Kidney (tissue), 14 donors: ENCODE results near the gene RBMS1. TPM values are rescaled to one million over a fixed set of nuclear protein-coding genes. Genes with fewer than 3 reads are reported as not detected.
A peak's percentile ranks its signal among the peaks of the same experiment; 100 is the strongest.
"Not testable (repeated sequence)": the region's sequence is repeated elsewhere in the genome, so short reads cannot be mapped to it uniquely, and the experiment has no call there.

Experiments used
- DNase-seq, 5 donors: peaks; one replicate each; pipeline ENCODE4 v3.0.0-alpha.2; 2013 to 2020
- FAIRE-seq: peaks from 2 replicates; lab custom pipeline; 2012; peaks lifted over from hg19 to GRCh38; lab: Jason Lieb, UNC
- H3K27ac ChIP-seq, 2 donors: one replicate each; pipeline ENCODE4 v1.7.0; 2013; ENCODE audit warnings: low read depth in 2 of 2, low read length in 2 of 2, inconsistent platforms in 1 of 2
- H3K27me3 ChIP-seq: one replicate; pipeline ENCODE4 v1.7.1; 2013; ENCODE audit warnings: low read length, inconsistent platforms; ENCODE audit not compliant: control insufficient read depth, insufficient read depth
- H3K36me3 ChIP-seq, 3 donors: one replicate each; pipeline versions ENCODE4 v1.7.0 to v1.7.1; 2013; ENCODE audit warnings: low read length in 3 of 3, control low read depth in 1 of 3, inconsistent platforms in 1 of 3; ENCODE audit not compliant: insufficient read depth in 3 of 3, control insufficient read depth in 2 of 3
- H3K4me1 ChIP-seq, 3 donors: one replicate each; pipeline versions ENCODE4 v1.7.0 to v1.7.1; 2013; ENCODE audit warnings: low read length in 3 of 3, inconsistent platforms in 1 of 3, low read depth in 1 of 3; ENCODE audit not compliant: control insufficient read depth in 2 of 3, insufficient read depth in 2 of 3
- H3K4me3 ChIP-seq, 3 donors: one replicate each; pipeline versions ENCODE4 v1.7.0 to v1.8.1; 2013; ENCODE audit warnings: low read length in 3 of 3, control low read depth in 1 of 3, inconsistent platforms in 1 of 3
- H3K9ac ChIP-seq, 3 donors: one replicate each; pipeline versions ENCODE4 v1.7.0 to v1.7.1; 2013; ENCODE audit warnings: low read length in 3 of 3, control low read depth in 1 of 3, inconsistent platforms in 1 of 3
- H3K9me3 ChIP-seq, 3 donors: one replicate each; pipeline versions ENCODE4 v1.7.0 to v1.7.1; 2013; ENCODE audit warnings: low read length in 3 of 3, control low read depth in 1 of 3, inconsistent platforms in 1 of 3; ENCODE audit not compliant: control insufficient read depth in 2 of 3, insufficient read depth in 1 of 3
- CTCF ChIP-seq: IDR thresholded peaks from 3 replicates; pipeline ENCODE4 v1.5.1; 2012; ENCODE audit warnings: mild to moderate bottlenecking, moderate library complexity, borderline replicate concordance; ENCODE audit not compliant: insufficient read depth; ENCODE audit errors: extremely low read depth
- intact Hi-C: fragments of 100-400 bp; cut with DNase I; formaldehyde crosslinking; loops from one replicate; pipeline ENCODE4 v1.11.1; 2022
- polyA plus RNA-seq: library from polyadenylated mRNA; stranded (reverse); fragments of 350-450 nt; fragmentation: Illumina TruSeq; extraction: RNeasy Lipid Tissue Mini Kit (QIAGEN cat#74804); gene quantifications from one replicate; pipeline ENCODE4 v1.2.3, GENCODE V29; 2014; ENCODE audit warnings: low read depth, low replicate concordance; ENCODE audit not compliant: insufficient read depth
- total RNA-seq: library from RNA; stranded (reverse); fragmentation: NEBNext Ultra II Directional; extraction: Animal tissue kit (Norgen Biotek cat#: 25700); gene quantifications from one replicate; pipeline ENCODE4 v1.2.1, GENCODE V29; 2021
- donor health status: control.
- donor health status: control.
- donor health status: control.
- donor health status: control.
- donor health status: control.
- donor health status: DM: yes; HTN: yes; CAD: no.
- donor health status: Normal renal cell carcinoma (clear cell type).

Gene RBMS1
- total and polyA plus RNA-seq, 2 donors from 2014 or later, result 25.6 to 94.8 TPM

GRCh38 chr2:160371251-160372009 lies 122.2 kb downstream of the RBMS1 start:
- Histone ChIP-seq H3K36me3 (peaks cover 0 to 2% (median 0%) of the 10 kb centered on the region in 3 donors), H3K27ac (no peak overlapping the region), H3K4me1 (peaks cover 9 to 47% (median 15%) of the 10 kb centered on the region in 3 donors), H3K27me3 (no peaks in the 10 kb centered on the region), H3K4me3 (no peak overlapping the region), H3K9me3 (no peaks in the 10 kb centered on the region), H3K9ac (no peak overlapping the region)
- TF ChIP-seq CTCF, result no peak
- FAIRE-seq (no peak), DNase-seq (peak in 1 of 5 donors; percentile 25)
- intact Hi-C loops, result no loop called here

- peak in 3 of 5 donors; percentile 24 to 66 (median 64) for DNase-seq
- H3K9me3 ChIP-seq, result no peaks in the 10 kb centered on the region
- peaks cover 0 to 5% (median 0%) of the 10 kb centered on the region in 3 donors for H3K36me3 ChIP-seq
- no peak overlapping the region for H3K9ac ChIP-seq
- no peaks in the 10 kb centered on the region for H3K27me3 ChIP-seq
- H3K4me3 ChIP-seq, result no peak overlapping the region
- H3K27ac ChIP-seq, result no peak overlapping the region
- no peak for FAIRE-seq
- intact Hi-C loops, result no loop called here
- H3K4me1 ChIP-seq, result peaks cover 9 to 42% (median 19%) of the 10 kb centered on the region in 3 donors
- TF ChIP-seq CTCF, result no peak
These were observed 124.3 kb downstream of the RBMS1 start for GRCh38 chr2:160368988-160369930.

GRCh38 chr2:160367887-160368286 lies 125.7 kb downstream of the RBMS1 start:
- Histone ChIP-seq H3K4me3 (no peak overlapping the region), H3K4me1 (peaks cover 9 to 36% (median 12%) of the 10 kb centered on the region in 3 donors), H3K9ac (no peak overlapping the region), H3K27me3 (no peaks in the 10 kb centered on the region), H3K36me3 (peaks cover 0 to 5% (median 0%) of the 10 kb centered on the region in 3 donors), H3K27ac (no peak overlapping the region), H3K9me3 (no peaks in the 10 kb centered on the region)
- TF ChIP-seq CTCF, result no peak
- peak in 1 of 5 donors; percentile 51 for DNase-seq
- intact Hi-C loops, result no loop called here
- FAIRE-seq, result no peak

GRCh38 chr2:160367139-160367538 lies 126.5 kb downstream of the RBMS1 start:
- intact Hi-C loops, H3K9me3 ChIP-seq, DNase-seq, FAIRE-seq, H3K27ac ChIP-seq, H3K4me3 ChIP-seq, H3K27me3 ChIP-seq, H3K36me3 ChIP-seq, H3K9ac ChIP-seq: not testable (repeated sequence)
- H3K4me1 ChIP-seq, result peaks cover 5 to 28% (median 12%) of the 10 kb centered on the region in 3 donors
